Osteocyte (in vitro differentiated cells): ENCODE results near the gene DPP9. TPM values are rescaled to one million over a fixed set of nuclear protein-coding genes. Genes with fewer than 3 reads are reported as not detected.

Source experiments
- DNase-seq: peaks from one replicate; pipeline ENCODE4 v3.0.0; 2021; ENCODE audit warnings: mixed read lengths; ENCODE audit not compliant: unreplicated experiment; ENCODE audit errors: extremely low spot score
- H3K27ac Mint-ChIP-seq: one replicate; pipeline ENCODE4 v1.8.0; 2021; ENCODE audit warnings: mild to moderate bottlenecking, mixed read lengths; ENCODE audit not compliant: unreplicated experiment
- H3K27me3 Mint-ChIP-seq: one replicate; pipeline ENCODE4 v1.8.0; 2021; ENCODE audit warnings: mixed read lengths; ENCODE audit not compliant: unreplicated experiment
- H3K36me3 Mint-ChIP-seq: one replicate; pipeline ENCODE4 v1.8.0; 2021; ENCODE audit warnings: mixed read lengths; ENCODE audit not compliant: unreplicated experiment
- H3K4me1 Mint-ChIP-seq: one replicate; pipeline ENCODE4 v1.8.0; 2021; ENCODE audit warnings: mixed read lengths; ENCODE audit not compliant: unreplicated experiment
- H3K4me3 Mint-ChIP-seq: one replicate; pipeline ENCODE4 v1.8.0; 2021; ENCODE audit warnings: mild to moderate bottlenecking, moderate library complexity, mixed read lengths; ENCODE audit not compliant: unreplicated experiment
- H3K9me3 Mint-ChIP-seq: one replicate; pipeline ENCODE4 v1.8.0; 2021; ENCODE audit warnings: mixed read lengths; ENCODE audit not compliant: unreplicated experiment
- total RNA-seq: library from RNA; stranded (reverse); gene quantifications from 2 replicates; pipeline ENCODE4 v1.2.1, GENCODE V29; 2021
- TF ChIP-seq, protein P1 (sequence below): fragments of 200-600 bp; sonication (generic); IDR thresholded peaks from 2 replicates; pipeline ENCODE4 v1.5.0; 2021; ENCODE audit warnings: antibody characterized with exemption, mild to moderate bottlenecking, moderate library complexity

DPP9 gene
- total RNA-seq, 1 donor from 2014 or later, result 54.8 TPM

DNA sequence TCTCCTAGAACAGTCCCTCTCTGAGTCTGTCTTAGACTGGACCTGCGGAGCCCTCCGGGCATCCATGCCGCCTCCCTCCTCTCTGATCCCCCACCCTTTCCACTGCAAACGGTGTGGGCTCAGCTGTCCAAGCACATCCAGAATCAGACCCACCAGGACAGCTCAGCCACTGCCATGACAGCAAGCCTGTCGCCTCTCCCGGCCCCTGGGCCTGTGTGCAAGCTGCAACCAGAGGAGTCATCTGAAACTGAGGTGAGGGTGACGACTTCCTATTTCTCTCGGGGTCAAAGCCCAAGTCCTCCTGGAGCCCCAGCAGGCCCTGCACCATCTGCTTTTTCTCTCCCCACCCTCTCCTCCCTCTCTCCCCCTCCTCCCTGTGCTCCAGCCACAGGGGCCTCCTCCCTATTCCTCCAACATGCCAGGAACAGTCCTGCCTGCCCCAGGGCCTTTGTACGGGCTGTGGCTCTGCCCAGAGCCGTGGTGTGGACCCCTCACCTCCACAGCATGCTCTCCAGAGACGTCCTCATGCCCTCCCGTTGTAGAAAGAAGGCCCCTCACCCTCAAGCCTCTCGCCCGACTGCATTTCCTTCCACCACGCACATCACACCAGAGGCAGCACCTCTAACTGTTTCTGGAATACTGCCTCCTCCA, 30.0 kb downstream of the DPP9 start:
- Mint-ChIP-seq H3K9me3 (no peaks in the 10 kb centered on the region), H3K27me3 (no peaks in the 10 kb centered on the region), H3K4me3 (no peak overlapping the region), H3K36me3 (peaks cover 36% of the 10 kb centered on the region), H3K4me1 (peaks cover 20% of the 10 kb centered on the region), H3K27ac (no peak overlapping the region)
- DNase-seq, result no peak
- TF ChIP-seq, protein P1, sequence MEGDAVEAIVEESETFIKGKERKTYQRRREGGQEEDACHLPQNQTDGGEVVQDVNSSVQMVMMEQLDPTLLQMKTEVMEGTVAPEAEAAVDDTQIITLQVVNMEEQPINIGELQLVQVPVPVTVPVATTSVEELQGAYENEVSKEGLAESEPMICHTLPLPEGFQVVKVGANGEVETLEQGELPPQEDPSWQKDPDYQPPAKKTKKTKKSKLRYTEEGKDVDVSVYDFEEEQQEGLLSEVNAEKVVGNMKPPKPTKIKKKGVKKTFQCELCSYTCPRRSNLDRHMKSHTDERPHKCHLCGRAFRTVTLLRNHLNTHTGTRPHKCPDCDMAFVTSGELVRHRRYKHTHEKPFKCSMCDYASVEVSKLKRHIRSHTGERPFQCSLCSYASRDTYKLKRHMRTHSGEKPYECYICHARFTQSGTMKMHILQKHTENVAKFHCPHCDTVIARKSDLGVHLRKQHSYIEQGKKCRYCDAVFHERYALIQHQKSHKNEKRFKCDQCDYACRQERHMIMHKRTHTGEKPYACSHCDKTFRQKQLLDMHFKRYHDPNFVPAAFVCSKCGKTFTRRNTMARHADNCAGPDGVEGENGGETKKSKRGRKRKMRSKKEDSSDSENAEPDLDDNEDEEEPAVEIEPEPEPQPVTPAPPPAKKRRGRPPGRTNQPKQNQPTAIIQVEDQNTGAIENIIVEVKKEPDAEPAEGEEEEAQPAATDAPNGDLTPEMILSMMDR, result no peak

DNA sequence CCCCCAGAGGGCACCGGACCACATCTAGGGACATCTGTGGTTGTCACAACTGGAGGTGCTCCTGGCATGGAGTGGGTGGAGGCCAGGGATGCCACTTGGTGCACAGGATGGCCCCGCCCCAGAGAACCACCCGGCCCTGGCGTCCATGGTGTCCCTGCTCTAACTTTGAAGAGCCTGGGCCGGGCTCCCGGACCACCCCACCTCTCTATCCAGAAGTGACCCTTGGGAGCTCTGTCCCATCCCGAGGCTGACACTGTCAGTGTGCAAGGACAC, 30.6 kb downstream of the DPP9 start:
- no peaks in the 10 kb centered on the region for H3K27me3 Mint-ChIP-seq
- H3K4me3 Mint-ChIP-seq, result no peak overlapping the region
- no peak overlapping the region for H3K27ac Mint-ChIP-seq
- peaks cover 20% of the 10 kb centered on the region for H3K4me1 Mint-ChIP-seq
- TF ChIP-seq, protein P1, result no peak
- H3K36me3 Mint-ChIP-seq, result peaks cover 36% of the 10 kb centered on the region
- no peaks in the 10 kb centered on the region for H3K9me3 Mint-ChIP-seq
- no peak for DNase-seq

DNA sequence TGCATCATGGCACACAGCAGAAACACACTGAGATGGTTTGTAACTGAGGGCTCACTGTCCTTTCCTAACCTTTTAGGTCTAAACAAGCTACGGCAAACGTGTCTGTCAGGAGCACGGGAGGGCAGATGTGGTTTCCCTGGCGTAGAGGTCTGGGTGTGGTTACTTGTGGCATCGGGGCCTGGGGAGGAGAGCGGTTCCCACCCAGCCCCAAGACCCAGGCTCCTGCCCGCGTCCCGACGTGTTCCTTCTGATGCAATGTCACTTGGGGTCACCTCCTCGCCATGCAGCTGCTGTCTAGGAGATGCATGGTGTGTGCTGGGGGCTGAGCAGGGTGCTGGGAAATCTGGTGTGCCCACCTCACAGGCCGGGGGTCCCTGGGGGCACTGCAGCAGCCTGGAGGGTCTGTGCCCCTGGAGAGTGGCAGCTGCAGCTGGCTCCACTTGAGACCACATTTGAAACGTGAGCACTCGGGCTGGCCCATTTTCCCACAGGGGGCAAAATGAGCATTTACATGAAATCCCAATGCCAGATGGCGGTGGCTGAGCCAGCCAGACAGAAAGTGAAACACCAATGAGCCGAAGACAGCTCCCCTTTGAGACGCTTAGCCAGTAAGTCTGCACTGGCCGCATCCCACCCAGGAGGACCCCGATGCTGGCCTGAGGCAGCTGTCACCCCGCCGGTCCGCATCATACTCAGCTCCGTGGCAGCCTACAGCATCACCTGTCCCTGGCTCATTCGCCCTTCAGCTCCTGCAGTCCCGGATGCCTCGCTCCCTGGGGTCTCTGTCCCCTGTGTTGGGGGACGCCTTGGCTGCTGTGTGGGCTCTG, 31.2 kb downstream of the DPP9 start:
- Mint-ChIP-seq H3K9me3 (no peaks in the 10 kb centered on the region), H3K36me3 (peaks cover 35% of the 10 kb centered on the region), H3K27ac (no peak overlapping the region), H3K4me3 (no peak overlapping the region), H3K27me3 (no peaks in the 10 kb centered on the region), H3K4me1 (peaks cover 19% of the 10 kb centered on the region)
- TF ChIP-seq, protein P1, result no peak
- DNase-seq, result no peak

DNA sequence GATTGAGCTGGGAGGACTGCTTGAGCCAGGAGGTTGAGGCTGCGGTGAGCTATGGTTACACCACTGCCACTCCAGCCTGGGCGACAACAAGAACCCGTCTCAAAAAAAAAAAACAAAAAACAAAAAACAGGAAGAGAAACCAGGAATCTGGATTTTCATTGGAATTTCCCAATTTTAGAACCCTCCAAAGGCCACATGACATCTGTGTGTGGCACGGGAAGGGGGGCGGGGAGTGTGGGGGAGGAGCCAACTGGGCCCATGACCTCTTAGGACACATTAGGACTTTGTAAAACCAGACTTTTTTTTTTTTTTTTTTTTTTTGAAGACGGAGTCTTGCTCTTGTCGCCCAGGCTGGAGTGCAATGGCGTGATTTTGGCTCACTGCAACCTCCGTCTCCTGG, 32.3 kb downstream of the DPP9 start:
- Mint-ChIP-seq H3K9me3 (no peaks in the 10 kb centered on the region), H3K27me3 (no peaks in the 10 kb centered on the region), H3K36me3 (peaks cover 35% of the 10 kb centered on the region), H3K27ac (no peak overlapping the region), H3K4me3 (no peak overlapping the region), H3K4me1 (peaks cover 11% of the 10 kb centered on the region)
- no peak for DNase-seq
- TF ChIP-seq, protein P1, result no peak

DNA sequence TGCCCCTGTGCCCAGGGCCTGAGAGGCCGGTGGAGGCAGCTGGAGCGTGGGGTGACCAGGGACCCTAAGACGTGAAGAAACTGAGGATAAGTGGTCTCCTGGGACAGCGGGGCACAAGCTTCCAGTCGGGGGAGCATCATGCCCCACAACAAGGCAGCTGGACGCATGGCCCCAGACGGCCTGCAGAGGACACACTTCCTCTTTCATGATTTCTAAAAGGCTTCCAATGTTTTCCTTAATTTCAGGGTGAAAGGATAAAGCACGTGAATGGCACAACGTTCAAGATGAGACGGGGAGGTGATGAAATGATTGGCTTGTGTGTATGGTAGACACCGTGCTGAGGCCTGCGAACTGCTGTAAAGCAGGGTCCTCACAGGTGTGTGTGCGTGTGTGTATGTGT, 33.3 kb downstream of the DPP9 start:
- H3K36me3 Mint-ChIP-seq, result peaks cover 35% of the 10 kb centered on the region
- no peak overlapping the region for H3K4me3 Mint-ChIP-seq
- peaks cover 8% of the 10 kb centered on the region for H3K4me1 Mint-ChIP-seq
- TF ChIP-seq, protein P1, result no peak
- DNase-seq, result no peak
- no peaks in the 10 kb centered on the region for H3K27me3 Mint-ChIP-seq
- no peaks in the 10 kb centered on the region for H3K9me3 Mint-ChIP-seq
- no peak overlapping the region for H3K27ac Mint-ChIP-seq
